Astrocyte of the spinal cord (primary cell): ENCODE data around the gene CLDN10.
A peak's percentile ranks its signal among the peaks of the same experiment; 100 is the strongest.

ENCODE experiments used
- DNase-seq: peaks from one replicate; pipeline ENCODE4 v3.0.0; 2011; ENCODE audit warnings: low read depth, low spot score
- H3K4me3 ChIP-seq: 2 replicates; pipeline ENCODE4 v1.5.1; 2011; ENCODE audit warnings: low read depth, mild to moderate bottlenecking, low read length, moderate library complexity
- CTCF ChIP-seq: IDR thresholded peaks from 2 replicates; pipeline ENCODE4 v1.5.1; 2012; ENCODE audit warnings: low read depth, mild to moderate bottlenecking, low read length, inconsistent platforms
- in situ Hi-C: cut with HindIII; loops from 2 replicates; pipeline ENCODE4 v1.10.0; 2017; ENCODE audit warnings: low sequenced_read_pairs

CLDN10 gene

DNA sequence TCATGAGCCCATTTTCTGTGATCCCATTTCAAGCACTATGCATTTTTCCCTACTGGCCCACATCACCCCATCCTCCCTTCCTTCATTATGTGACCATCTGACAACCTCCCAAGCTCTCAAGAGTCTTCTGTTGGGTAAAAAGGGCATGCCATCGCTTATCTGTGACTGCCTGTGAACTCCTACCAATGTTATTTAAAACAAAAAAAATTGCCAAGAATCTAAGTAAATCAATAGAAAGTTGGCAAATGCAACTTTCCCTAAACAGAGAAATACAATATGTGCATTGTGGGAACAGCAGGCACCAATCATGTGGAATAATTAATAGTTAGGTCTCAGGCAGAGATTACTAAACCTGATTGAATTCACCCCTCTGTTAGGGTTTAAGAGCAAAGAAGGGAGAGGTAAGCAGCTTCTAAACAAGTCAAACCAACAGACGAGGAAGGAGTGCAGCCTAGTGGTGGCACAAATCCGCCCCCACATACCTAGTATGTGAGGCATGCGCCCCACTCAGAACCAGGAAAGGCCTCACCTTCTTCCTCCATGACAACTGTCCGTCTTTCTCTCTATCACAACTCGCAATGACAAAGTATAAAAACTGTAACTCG is 62.2 kb downstream of the CLDN10 start:
- in situ Hi-C loops, result no loop called here
- no peak overlapping the region for H3K4me3 ChIP-seq
- no peak for TF ChIP-seq CTCF
- DNase-seq, result no peak

GRCh38 chr13:95615539-95615938 is 63.0 kb downstream of the CLDN10 start:
- in situ Hi-C loops, result no loop called here

GRCh38 chr13:95620030-95620824 is 67.7 kb downstream of the CLDN10 start:
- in situ Hi-C loops, result no loop called here
- no peak for DNase-seq
- TF ChIP-seq CTCF, result no peak
- no peak overlapping the region for H3K4me3 ChIP-seq

More at GRCh38 chr13:95615539-95615938, 63.0 kb downstream of the CLDN10 start:
- no peak for DNase-seq
- no peak for TF ChIP-seq CTCF
- H3K4me3 ChIP-seq, result no peak overlapping the region

DNA sequence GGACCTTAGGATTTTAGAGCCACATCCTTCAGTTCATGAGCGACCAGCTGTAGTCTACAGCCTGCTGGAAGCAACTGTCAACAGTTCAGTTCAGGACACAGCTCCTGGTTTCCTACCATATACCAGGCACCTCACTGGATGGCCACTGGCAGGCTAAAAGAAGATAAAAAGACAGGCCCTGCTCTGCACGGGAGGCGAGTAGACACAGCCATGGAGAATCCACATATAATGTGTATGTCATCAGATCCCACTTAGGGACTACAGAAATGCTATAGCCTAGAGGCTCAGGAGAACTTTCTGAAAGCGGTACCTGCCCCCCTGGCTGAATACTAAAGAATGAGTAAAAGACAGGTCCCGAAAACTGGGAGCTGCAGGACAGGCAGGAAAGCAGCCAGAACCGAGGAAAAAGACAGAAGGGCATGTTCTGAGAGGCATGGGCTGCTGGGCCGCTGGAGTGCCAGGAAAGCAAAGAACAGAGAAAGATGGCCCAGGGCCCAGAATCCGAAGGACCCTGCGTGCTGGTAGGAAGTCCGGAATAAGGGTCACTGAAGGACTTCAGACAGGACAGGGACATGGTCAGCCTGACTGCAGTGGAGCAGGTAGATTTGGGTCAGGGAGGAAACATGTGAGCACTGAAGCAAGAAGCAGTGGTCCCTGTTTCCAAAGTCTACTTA is 68.4 kb downstream of the CLDN10 start:
- H3K4me3 ChIP-seq, result no peak overlapping the region
- TF ChIP-seq CTCF, result no peak
- DNase-seq, result no peak
- in situ Hi-C loops, result no loop called here

DNA sequence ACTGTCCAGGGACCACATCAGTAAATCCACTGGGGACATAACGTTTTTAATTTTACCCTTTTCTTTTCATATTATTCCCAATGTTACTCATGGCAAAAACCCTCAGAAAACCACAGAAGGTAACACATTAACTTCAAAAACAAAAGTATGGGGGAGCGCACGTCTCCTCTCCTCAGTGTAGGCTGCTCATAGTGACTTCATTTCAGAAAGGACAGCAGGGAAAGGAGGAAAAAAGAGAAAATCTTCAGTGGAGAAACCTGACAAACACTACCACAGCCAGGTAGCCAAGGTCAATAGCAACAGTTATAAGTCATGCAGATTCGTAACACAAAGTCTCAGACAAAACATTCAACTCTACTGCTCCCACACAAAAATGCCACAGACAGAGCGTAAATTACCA is 70.6 kb downstream of the CLDN10 start:
- DNase-seq, result no peak
- H3K4me3 ChIP-seq, result no peak overlapping the region
- TF ChIP-seq CTCF, result no peak
- in situ Hi-C loops, result no loop called here

GRCh38 chr13:95624020-95624419 is 71.5 kb downstream of the CLDN10 start:
- DNase-seq, result peak; percentile 54
- peak; percentile 60 for TF ChIP-seq CTCF
- H3K4me3 ChIP-seq, result no peak overlapping the region
- in situ Hi-C loops, result no loop called here
